ENCODE results near the gene NUMA1.

- TF ChIP-seq POLR2AphosphoS5 (IDR thresholded peaks at IDR 0.05; ENCODE audit: borderline replicate concordance, low read depth, low read length) (no peak), EZH2 (IDR thresholded peaks at IDR 0.05) (no peak), FOXP2 (optimal IDR thresholded peaks at IDR 0.05; ENCODE audit: control extremely low read depth, extremely low read length, insufficient read depth) (no peak)
Observed at GRCh38 chr11:72084965-72085364, 4.6 kb upstream of the NUMA1 start.

All from SK-N-MC (cell line).